ENCODE results near the gene TMA16.

DNA sequence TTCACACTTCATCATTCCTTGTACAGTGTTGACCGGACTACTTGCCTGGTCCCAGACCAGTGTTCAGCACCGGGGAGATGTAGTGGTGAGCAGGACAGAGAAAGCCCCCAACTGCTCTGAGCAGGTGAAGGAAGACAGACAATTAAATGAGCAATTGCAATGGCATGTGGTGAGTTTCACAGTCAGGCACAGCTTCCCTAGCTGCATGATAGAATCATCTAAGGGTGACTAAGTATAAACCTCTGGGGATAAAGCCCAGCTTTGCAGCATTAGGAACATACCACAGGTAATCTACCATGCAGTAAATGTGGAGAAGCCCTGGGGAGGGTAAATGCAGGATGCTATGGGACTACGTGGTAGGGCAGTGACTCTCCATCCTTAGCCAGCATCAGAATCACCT is 47.8 kb downstream of the TMA16 start:
- TF ChIP-seq POLR2A (IDR thresholded peaks at IDR 0.05): no peak
- TF ChIP-seq, protein P1, sequence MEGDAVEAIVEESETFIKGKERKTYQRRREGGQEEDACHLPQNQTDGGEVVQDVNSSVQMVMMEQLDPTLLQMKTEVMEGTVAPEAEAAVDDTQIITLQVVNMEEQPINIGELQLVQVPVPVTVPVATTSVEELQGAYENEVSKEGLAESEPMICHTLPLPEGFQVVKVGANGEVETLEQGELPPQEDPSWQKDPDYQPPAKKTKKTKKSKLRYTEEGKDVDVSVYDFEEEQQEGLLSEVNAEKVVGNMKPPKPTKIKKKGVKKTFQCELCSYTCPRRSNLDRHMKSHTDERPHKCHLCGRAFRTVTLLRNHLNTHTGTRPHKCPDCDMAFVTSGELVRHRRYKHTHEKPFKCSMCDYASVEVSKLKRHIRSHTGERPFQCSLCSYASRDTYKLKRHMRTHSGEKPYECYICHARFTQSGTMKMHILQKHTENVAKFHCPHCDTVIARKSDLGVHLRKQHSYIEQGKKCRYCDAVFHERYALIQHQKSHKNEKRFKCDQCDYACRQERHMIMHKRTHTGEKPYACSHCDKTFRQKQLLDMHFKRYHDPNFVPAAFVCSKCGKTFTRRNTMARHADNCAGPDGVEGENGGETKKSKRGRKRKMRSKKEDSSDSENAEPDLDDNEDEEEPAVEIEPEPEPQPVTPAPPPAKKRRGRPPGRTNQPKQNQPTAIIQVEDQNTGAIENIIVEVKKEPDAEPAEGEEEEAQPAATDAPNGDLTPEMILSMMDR (IDR thresholded peaks at IDR 0.05): no peak

All from upper lobe of left lung (tissue), 4 donors.